Calu3 (cell line): ENCODE results near the gene ZFAND4. TPM values are rescaled to one million over a fixed set of nuclear protein-coding genes. Genes with fewer than 3 reads are reported as not detected.

ENCODE experiments used
- BruUV-seq: library from RNA; stranded (reverse); fragments of 400-500 nt; replicated peaks from 2 replicates; lab custom pipeline; 2021; lab: Mats Ljungman, UMichigan
- CTCF ChIA-PET: fragments of 300-600 bp; sonication (Branson Sonifier 250); formaldehyde crosslinking; loops from one replicate; lab custom pipeline; 2022; ENCODE audit warnings: antibody characterized with exemption; lab: Charles Lee
- DNase-seq: peaks from one replicate; pipeline ENCODE4 v3.0.0; 2022
- H3K27ac Mint-ChIP-seq: one replicate; pipeline ENCODE4 v1.8.0; 2022; ENCODE audit warnings: mixed read lengths; ENCODE audit not compliant: unreplicated experiment
- H3K27me3 Mint-ChIP-seq: one replicate; pipeline ENCODE4 v1.8.0; 2022; ENCODE audit warnings: mixed read lengths; ENCODE audit not compliant: unreplicated experiment
- H3K36me3 Mint-ChIP-seq: one replicate; pipeline ENCODE4 v1.8.0; 2022; ENCODE audit warnings: mild to moderate bottlenecking, moderate library complexity, mixed read lengths; ENCODE audit not compliant: insufficient read depth, unreplicated experiment
- H3K4me1 Mint-ChIP-seq: one replicate; pipeline ENCODE4 v1.8.0; 2022; ENCODE audit warnings: mild to moderate bottlenecking, low read depth, mixed read lengths; ENCODE audit not compliant: unreplicated experiment
- H3K4me3 Mint-ChIP-seq: one replicate; pipeline ENCODE4 v1.8.0; 2022; ENCODE audit warnings: mild to moderate bottlenecking, low read depth, moderate library complexity, mixed read lengths; ENCODE audit not compliant: unreplicated experiment
- H3K9me3 Mint-ChIP-seq: one replicate; pipeline ENCODE4 v1.8.0; 2022; ENCODE audit warnings: low read depth, mixed read lengths; ENCODE audit not compliant: unreplicated experiment
- CTCF ChIP-seq: fragments of 200-600 bp; IDR thresholded peaks from one replicate; pipeline ENCODE4 v1.8.0; 2022; ENCODE audit warnings: antibody characterized with exemption; ENCODE audit not compliant: unreplicated experiment
- intact Hi-C: fragments of 100-400 bp; cut with micrococcal nuclease; formaldehyde crosslinking; loops from one replicate; pipeline ENCODE4 v1.10.0; 2022; ENCODE audit not compliant: unreplicated experiment
- total RNA-seq: library from RNA; stranded (reverse); gene quantifications from 2 replicates; pipeline ENCODE4 v1.2.3, GENCODE V29; 2022

The ZFAND4 gene
- total RNA-seq, 1 experiment from 2014 or later, result 7.5 TPM

- intact Hi-C loops, result no loop called here
- CTCF ChIA-PET, result no interaction called here
- DNase-seq, result no peak
- TF ChIP-seq CTCF, result no peak
- H3K27ac Mint-ChIP-seq, result no peak overlapping the region
- H3K36me3 Mint-ChIP-seq, result peaks cover 16% of the 10 kb centered on the region
- BruUV-seq, result no TSS peak
- no peak overlapping the region for H3K4me3 Mint-ChIP-seq
- H3K4me1 Mint-ChIP-seq, result peaks cover 12% of the 10 kb centered on the region
- peaks cover 3% of the 10 kb centered on the region for H3K9me3 Mint-ChIP-seq
- no peaks in the 10 kb centered on the region for H3K27me3 Mint-ChIP-seq
Observed at GRCh38 chr10:45589868-45590267, 82.7 kb downstream of the ZFAND4 start.

DNA sequence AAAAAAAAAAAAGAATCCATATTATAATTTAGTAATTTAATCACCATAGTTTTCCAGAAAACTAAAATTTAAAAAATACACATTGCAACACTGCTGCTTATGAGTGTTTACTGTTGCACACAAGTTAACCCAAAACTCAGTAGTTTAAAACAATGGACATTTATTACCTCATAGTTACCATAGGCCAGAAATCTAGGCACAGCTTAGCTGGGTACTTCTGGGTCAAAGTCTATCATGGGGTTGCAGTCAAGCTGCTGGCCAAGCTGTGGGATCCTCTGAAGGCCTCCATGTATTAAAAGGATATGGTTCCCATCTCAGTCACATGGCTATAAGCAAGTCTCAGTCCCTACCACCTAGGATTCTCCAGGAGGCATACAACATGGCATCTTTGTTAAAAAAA, 83.6 kb downstream of the ZFAND4 start:
- H3K9me3 Mint-ChIP-seq, result peaks cover 3% of the 10 kb centered on the region
- H3K36me3 Mint-ChIP-seq, result peaks cover 7% of the 10 kb centered on the region
- DNase-seq, result no peak
- no peak for TF ChIP-seq CTCF
- intact Hi-C loops, result no loop called here
- H3K27ac Mint-ChIP-seq, result no peak overlapping the region
- peaks cover 12% of the 10 kb centered on the region for H3K4me1 Mint-ChIP-seq
- H3K27me3 Mint-ChIP-seq, result no peaks in the 10 kb centered on the region
- H3K4me3 Mint-ChIP-seq, result no peak overlapping the region
- BruUV-seq, result no TSS peak
- CTCF ChIA-PET, result no interaction called here

- intact Hi-C loops, result no loop called here
- Mint-ChIP-seq H3K36me3 (no peaks in the 10 kb centered on the region), H3K27ac (no peak overlapping the region), H3K9me3 (peaks cover 3% of the 10 kb centered on the region), H3K27me3 (no peaks in the 10 kb centered on the region), H3K4me3 (no peak overlapping the region), H3K4me1 (peaks cover 24% of the 10 kb centered on the region)
- CTCF ChIA-PET, result no interaction called here
- no peak for DNase-seq
- no peak for TF ChIP-seq CTCF
- BruUV-seq, result no TSS peak
Observed at GRCh38 chr10:45586028-45586824, 86.3 kb downstream of the ZFAND4 start.

GRCh38 chr10:45585131-45585530, 87.4 kb downstream of the ZFAND4 start:
- peaks cover 3% of the 10 kb centered on the region for H3K9me3 Mint-ChIP-seq

More at GRCh38 chr10:45585131-45585530, 87.4 kb downstream of the ZFAND4 start:
- H3K27ac Mint-ChIP-seq, result no peak overlapping the region
- no TSS peak for BruUV-seq
- H3K36me3 Mint-ChIP-seq, result no peaks in the 10 kb centered on the region
- peaks cover 35% of the 10 kb centered on the region for H3K4me1 Mint-ChIP-seq
- H3K4me3 Mint-ChIP-seq, result no peak overlapping the region
- intact Hi-C loops, result no loop called here
- no peak for DNase-seq
- CTCF ChIA-PET, result no interaction called here
- no peak for TF ChIP-seq CTCF
- no peaks in the 10 kb centered on the region for H3K27me3 Mint-ChIP-seq
